Body of pancreas (tissue), 4 donors: Measurements from ENCODE around the gene PDCD1.

Experiments
- POLR2A ChIP-seq, 3 donors: fragments of 450-650 bp; IDR thresholded peaks; one replicate each; pipeline ENCODE4 v1.6.1; 2016; ENCODE audit warnings: antibody characterized with exemption in 3 of 3, mild to moderate bottlenecking in 2 of 3
- TF ChIP-seq, protein P1 (sequence below), 7 experiments: fragments of 450-650 bp in 4 of 7; fragments of 200-600 bp in 3 of 7; sonication (generic) in 3 of 7; IDR thresholded peaks; one replicate each; pipeline ENCODE4 v1.5.1; 2016 to 2019; ENCODE audit warnings: antibody characterized with exemption in 7 of 7

GRCh38 chr2:241872313-241872642 lies 13.6 kb upstream of the PDCD1 start:
- TF ChIP-seq, protein P1, sequence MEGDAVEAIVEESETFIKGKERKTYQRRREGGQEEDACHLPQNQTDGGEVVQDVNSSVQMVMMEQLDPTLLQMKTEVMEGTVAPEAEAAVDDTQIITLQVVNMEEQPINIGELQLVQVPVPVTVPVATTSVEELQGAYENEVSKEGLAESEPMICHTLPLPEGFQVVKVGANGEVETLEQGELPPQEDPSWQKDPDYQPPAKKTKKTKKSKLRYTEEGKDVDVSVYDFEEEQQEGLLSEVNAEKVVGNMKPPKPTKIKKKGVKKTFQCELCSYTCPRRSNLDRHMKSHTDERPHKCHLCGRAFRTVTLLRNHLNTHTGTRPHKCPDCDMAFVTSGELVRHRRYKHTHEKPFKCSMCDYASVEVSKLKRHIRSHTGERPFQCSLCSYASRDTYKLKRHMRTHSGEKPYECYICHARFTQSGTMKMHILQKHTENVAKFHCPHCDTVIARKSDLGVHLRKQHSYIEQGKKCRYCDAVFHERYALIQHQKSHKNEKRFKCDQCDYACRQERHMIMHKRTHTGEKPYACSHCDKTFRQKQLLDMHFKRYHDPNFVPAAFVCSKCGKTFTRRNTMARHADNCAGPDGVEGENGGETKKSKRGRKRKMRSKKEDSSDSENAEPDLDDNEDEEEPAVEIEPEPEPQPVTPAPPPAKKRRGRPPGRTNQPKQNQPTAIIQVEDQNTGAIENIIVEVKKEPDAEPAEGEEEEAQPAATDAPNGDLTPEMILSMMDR (IDR thresholded peaks at IDR 0.05), result no peak
- no peak for TF ChIP-seq POLR2A (IDR thresholded peaks at IDR 0.05)
